Measurements from ENCODE around the gene RAD23B.

RAD23B gene

GRCh38 chr9:107333363-107333762, 50.3 kb downstream of the RAD23B start:
- no peak overlapping the region for H3K4me3 ChIP-seq (ENCODE audit: low read depth, low read length)

GRCh38 chr9:107334103-107334776, 51.2 kb downstream of the RAD23B start:
- no peak overlapping the region for H3K4me3 ChIP-seq (ENCODE audit: low read depth, low read length)

- H3K4me3 ChIP-seq (ENCODE audit: low read depth, low read length), result no peak overlapping the region
Measured at GRCh38 chr9:107335331-107335730, 52.3 kb downstream of the RAD23B start.

DNA sequence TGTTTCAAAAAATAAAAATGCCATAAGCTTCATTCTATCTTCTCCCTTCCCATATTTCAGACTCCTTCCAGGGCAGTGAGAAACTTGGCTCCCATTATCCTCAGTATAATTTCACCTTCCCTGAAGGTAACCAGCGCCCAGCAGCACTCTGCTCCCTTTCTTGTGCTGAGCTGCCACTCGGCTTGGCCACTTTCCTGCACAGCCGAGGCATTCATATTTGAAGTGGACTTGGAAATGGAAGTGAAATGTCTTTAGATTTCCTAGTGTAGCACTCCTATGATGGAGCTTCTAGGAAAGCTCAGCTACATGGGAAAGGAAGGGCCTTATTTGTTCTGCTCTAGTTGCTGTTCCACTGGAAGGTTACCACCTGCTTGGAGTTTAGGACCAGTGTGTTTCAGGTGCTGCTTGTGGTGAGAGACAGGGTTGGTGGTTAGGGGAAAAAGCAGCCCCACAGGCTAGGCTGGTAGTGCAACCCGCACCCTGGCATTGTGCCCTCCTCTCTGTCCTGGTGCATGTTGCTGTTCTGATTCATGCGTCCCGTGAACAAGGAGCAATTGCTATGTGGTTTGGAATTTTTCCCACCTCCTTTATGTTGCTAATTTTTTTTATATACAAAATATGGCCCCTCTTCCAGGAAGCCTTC, 53.8 kb downstream of the RAD23B start:
- H3K4me3 ChIP-seq (ENCODE audit: low read depth, low read length), result no peak overlapping the region

DNA sequence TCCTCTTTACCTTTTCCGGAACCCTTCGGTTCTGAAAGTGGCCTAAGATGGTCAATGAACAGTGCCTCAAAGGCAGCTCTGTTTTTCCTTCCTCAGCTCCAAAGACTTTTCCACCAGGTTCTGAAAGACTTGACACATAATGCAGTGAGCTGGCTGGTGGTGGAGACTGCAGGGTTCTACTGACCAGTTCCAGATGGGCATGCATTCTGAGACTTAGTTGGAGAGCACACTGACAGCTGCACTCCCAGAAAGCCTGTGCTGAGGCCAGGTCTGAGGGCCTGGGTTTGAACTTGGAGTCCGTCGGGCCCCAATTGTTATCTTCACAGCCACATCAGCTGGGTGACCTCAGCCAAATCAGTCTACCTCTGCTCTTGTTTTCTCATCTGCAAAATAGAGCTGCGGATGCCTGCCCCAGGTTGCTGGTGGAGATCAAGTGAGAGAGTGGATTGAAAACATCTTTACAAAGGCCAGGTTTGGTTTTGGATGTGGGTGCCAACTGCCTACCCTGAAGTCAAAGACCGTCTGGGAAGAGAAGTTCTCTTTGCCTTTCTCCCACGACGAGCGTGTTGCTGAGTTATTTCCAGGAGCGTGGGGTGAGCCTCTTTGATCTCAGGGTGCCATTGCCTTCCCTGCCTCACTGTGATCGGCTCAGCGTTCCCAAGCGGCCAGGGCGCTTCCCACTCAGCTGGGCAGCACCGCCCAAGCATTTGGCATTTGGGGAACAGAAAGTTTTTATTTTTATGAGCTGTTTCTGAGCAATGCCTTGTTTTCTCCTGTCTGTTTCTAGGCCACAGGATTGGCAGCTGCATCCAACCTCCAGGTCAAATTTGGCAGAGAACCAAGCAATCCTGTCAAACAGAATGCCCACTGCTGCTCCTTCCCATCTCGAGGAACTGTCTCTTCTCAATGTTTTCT, 54.9 kb downstream of the RAD23B start:
- H3K4me3 ChIP-seq (ENCODE audit: low read depth, low read length), result no peak overlapping the region

DNA sequence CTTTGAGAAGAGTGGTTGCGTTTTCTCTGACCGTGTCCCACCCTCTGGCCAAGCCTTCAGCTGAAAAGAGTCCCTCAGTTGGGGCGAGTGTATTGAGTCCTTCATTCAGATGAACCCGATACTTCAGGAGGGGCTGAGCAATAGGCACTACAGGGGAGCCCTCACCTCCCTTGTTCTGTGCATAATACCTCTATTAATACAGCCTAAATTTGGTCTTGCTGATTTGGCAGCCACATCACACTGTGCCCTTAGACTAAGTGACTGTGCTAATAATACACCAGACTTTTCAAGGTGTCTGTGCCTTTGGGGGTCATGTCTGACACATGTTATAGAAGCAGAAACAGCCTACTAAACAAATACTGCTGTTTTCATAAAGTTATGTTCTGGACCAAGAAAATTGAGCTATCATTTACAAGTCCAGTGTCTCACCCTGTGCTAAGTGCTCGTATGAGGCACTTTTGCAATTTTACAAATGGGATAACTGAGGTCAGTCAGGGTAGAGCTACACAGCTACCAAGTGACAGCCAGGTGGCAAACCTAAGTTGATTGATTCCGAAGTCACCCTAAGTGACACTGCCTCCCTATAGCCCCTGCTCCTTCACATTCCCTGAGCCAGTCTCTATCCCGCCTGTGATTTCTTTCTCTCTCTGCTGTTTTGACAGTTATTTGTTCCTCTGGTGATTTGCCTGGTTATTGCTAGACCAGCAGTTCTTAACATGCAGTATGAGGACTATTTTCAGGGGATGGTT, 56.0 kb downstream of the RAD23B start:
- H3K4me3 ChIP-seq (ENCODE audit: low read depth, low read length), result no peak overlapping the region

GRCh38 chr9:107340920-107341632, 58.0 kb downstream of the RAD23B start:
- no peak overlapping the region for H3K4me3 ChIP-seq (ENCODE audit: low read depth, low read length)

DNA sequence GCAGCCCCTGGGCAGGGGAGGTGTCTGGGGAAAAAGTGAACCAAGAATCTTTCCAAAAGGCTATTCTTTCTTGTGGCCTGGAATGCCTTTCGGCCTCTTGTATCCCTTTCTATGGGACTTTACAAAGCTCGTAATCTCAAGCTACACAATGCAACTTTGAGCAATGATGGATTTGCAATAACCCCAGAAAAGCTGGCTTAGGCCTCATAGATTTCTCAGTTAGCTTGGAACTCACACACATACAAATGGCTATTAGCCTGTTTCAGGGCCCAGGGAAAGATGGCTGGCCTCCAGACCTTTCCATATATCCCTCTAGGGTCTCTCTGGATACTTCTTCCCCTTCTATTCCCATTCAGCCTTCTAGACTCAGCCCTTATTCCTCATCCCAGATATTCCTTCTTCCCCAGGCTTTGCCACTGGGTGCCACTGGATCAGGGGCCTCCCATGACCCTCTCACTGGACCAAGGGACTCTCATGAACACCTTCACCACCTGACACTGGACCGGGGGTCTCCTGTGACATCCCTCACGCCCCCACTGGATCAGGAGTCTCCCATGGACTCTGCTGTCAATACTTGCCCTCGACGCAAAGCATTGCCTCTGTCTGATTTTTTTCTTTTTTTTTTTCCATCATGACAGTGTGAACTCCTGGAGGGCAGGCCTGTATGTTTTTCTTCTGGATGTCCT, 59.5 kb downstream of the RAD23B start:
- H3K4me3 ChIP-seq (ENCODE audit: low read depth, low read length), result no peak overlapping the region

GRCh38 chr9:107345327-107345726, 62.2 kb downstream of the RAD23B start:
- H3K4me3 ChIP-seq (ENCODE audit: low read depth, low read length), result no peak overlapping the region

- no peak overlapping the region for H3K4me3 ChIP-seq (ENCODE audit: low read depth, low read length)
Measured at GRCh38 chr9:107348836-107349235, 65.8 kb downstream of the RAD23B start.

DNA sequence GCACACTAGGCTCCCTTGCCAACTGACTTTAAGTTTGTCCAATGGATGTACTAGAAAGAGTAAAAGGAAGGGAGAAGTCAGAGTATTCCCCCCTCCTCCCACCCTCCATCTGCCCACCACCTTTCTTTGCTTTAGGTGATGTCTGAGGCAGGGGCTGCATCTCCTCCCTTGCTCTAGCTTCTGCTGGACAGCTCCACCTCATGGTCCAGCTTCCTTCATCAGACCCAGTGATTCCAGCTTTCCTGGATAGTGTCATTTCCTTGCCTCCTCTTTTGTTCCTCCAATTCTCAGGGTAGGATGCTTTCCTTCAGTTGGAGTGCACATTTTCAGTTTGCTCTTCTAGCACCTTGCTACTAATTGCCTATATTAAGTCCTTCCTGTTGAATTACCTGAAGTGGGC, 67.4 kb downstream of the RAD23B start:
- H3K4me3 ChIP-seq (ENCODE audit: low read depth, low read length), result no peak overlapping the region

- no peak overlapping the region for H3K4me3 ChIP-seq (ENCODE audit: low read depth, low read length)
Measured at GRCh38 chr9:107351382-107352045, 68.4 kb downstream of the RAD23B start.

- H3K4me3 ChIP-seq (ENCODE audit: low read depth, low read length), result no peak overlapping the region
Measured at GRCh38 chr9:107355394-107355793, 72.3 kb downstream of the RAD23B start.

GRCh38 chr9:107358986-107359385, 75.9 kb downstream of the RAD23B start:
- no peak overlapping the region for H3K4me3 ChIP-seq (ENCODE audit: low read depth, low read length)

DNA sequence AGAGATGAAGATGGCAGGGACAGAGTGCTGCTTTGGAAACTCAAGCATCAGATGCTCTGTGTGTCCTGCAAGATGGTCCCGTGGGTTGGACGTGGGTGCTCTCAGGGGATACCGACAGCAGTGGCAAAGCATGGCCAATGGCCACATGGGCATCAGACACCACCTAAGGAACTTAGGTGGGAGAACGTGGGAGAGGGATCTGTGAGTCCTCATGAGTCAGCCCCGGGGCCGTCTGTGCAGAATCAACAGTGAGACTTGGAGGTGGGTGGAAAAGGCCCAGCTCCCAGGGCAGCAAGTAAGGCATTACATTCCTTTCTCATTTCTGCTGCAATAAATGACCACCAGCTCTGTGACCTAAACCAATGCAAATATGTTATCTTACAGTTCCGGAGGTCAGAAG, 77.0 kb downstream of the RAD23B start:
- H3K4me3 ChIP-seq (ENCODE audit: low read depth, low read length), result no peak overlapping the region

DNA sequence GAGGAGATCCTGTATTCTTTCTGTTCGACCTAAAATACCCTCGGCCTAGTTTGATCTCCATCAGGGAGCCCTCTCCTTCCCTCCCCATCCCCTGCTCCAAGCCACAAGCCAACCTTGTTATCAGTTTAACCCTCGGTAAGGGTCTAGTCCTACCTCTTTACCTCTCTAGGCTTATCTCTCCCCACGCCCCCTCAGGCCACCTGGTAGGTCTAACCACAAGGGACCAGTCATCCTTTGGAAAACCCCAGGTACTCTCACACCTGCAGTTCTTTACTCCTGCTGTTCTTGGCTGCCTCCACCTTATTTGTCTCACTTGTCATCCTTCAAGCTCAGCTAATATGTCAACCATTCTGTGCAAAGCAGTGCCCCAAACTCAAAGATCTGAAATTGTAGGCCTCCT, 78.7 kb downstream of the RAD23B start:
- no peak overlapping the region for H3K4me3 ChIP-seq (ENCODE audit: low read depth, low read length)

DNA sequence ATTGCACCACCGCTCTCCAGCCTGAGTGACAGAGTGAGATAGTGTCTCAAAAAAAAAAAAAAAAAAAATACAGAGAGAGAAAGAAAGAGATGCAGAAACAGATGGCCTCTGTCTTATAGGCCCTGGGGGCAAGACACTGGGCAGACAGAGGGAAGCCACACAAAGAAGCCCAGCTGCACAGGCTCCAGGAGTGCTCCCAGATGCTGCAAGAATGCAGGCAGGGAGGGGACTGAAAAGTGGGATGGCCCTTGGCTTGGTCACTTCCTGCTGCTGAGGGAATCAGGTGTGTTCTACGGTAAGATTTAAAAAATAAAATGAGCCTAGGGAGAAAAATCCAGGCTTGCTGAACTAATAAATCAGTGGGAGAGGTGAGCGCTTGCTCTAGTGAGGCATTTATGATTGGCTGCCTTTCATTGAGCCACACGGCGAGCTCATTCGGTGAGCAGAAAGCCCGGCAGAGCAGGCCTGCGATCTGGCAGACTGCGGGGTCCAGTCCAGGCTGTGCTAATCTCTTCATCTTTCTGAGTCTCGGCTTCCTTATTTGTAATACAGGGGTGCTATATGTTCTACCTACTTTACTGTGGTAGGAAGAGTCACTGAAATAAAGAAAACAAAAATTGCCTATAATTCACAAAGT, 80.6 kb downstream of the RAD23B start:
- H3K4me3 ChIP-seq (ENCODE audit: low read depth, low read length), result no peak overlapping the region

DNA sequence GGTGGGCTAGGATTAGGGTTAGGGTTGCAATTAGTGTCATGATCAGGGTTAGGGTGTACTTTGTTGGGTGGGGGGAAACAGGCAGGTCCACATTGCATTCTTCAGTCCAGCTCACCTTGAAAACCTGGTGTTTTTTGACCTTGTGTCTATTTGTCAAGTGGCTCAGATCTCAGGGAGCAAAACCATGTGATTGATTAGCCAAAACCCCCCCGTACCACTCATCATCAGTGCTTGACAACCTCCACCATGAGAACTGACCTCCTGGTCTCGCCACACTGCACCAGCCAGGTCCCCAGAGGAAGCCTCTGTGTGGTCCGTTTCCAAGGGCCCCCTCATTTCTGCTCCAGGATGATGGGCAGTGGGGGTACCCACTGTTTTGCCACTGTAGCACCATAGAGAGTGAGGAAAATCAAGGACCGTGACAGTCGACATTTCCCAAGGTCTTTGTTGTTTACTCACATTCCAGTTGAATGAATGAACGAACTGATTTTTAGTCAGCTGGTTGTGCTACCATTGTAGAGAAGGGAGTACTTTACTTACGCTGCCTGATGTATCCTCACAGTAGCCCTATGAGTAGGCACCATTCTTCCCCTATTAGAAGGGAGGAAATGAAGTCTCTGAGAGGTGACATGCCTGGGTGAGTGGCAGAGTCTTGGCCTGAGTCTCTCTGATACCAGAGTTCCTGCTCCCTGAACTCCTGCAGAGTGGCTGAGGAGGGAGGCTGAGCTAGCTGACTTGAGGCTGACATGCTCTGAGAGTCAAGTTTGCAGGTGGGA, 84.8 kb downstream of the RAD23B start:
- H3K4me3 ChIP-seq (ENCODE audit: low read depth, low read length), result no peak overlapping the region
